HEK293 (cell line): Measurements from ENCODE around the gene CDADC1.

Experiments used
- CTCF ChIA-PET: fragments of 350-600 bp; formaldehyde crosslinking; extraction: SDS; loops from one replicate; lab custom pipeline; 2021; ENCODE audit warnings: antibody characterized with exemption; lab: Yijun Ruan, JAX
- POLR2A ChIA-PET: fragments of 300-600 bp; formaldehyde crosslinking; extraction: SDS; loops from one replicate; lab custom pipeline; 2020; ENCODE audit warnings: antibody characterized with exemption, inconsistent platforms; lab: Yijun Ruan, JAX
- H3K27ac ChIP-seq: fragments of 200-500 bp; sonication (Bioruptor generic); 2 replicates; pipeline ENCODE4 v1.5.1; 2014; ENCODE audit warnings: low read depth, low read length, control low read depth, inconsistent platforms; ENCODE audit errors: extremely low read depth
- H3K36me3 ChIP-seq, 2 experiments: fragments of 200-500 bp in 1 of 2; sonication (Bioruptor generic) in 1 of 2; 1 replicate in 1 of 2; 2 replicates in 1 of 2; pipeline ENCODE4 v1.5.1; 2014 to 2017; ENCODE audit warnings: inconsistent platforms in 2 of 2, low read length in 2 of 2; ENCODE audit not compliant: control insufficient read depth in 2 of 2, insufficient read depth in 1 of 2
- H3K4me1 ChIP-seq: fragments of 200-500 bp; sonication (Bioruptor generic); 2 replicates; pipeline ENCODE4 v1.5.1; 2014; ENCODE audit warnings: mild to moderate bottlenecking, low read length, inconsistent platforms; ENCODE audit not compliant: control insufficient read depth, insufficient read depth
- H3K4me3 ChIP-seq: 2 replicates; pipeline ENCODE4 v1.5.1; 2011; ENCODE audit warnings: low read depth, mild to moderate bottlenecking, control low read depth, low read length, moderate library complexity
- H3K9me3 ChIP-seq: fragments of 200-500 bp; sonication (Bioruptor generic); 2 replicates; pipeline ENCODE4 v1.5.1; 2014; ENCODE audit warnings: low read depth, low read length, inconsistent platforms; ENCODE audit not compliant: control insufficient read depth, insufficient read depth
- AEBP2 ChIP-seq: fragments of 450-650 bp; formaldehyde crosslinking; IDR thresholded peaks from 2 replicates; pipeline ENCODE4 v1.5.1; 2016; ENCODE audit warnings: missing biosample characterization, missing genetic modification characterization, borderline replicate concordance
- GLI4 ChIP-seq: fragments of 450-650 bp; formaldehyde crosslinking; IDR thresholded peaks from 2 replicates; pipeline ENCODE4 v1.5.1; 2016; ENCODE audit warnings: missing biosample characterization, missing genetic modification characterization
- GLIS1 ChIP-seq: fragments of 450-650 bp; formaldehyde crosslinking; IDR thresholded peaks from 2 replicates; pipeline ENCODE4 v1.5.1; 2016; ENCODE audit warnings: missing biosample characterization, missing genetic modification characterization
- GLIS2 ChIP-seq: fragments of 450-650 bp; formaldehyde crosslinking; IDR thresholded peaks from 2 replicates; pipeline ENCODE4 v1.5.1; 2016; ENCODE audit warnings: missing biosample characterization, missing genetic modification characterization
- OVOL3 ChIP-seq: fragments of 450-650 bp; formaldehyde crosslinking; IDR thresholded peaks from 2 replicates; pipeline ENCODE4 v1.5.1; 2016; ENCODE audit warnings: missing biosample characterization, missing genetic modification characterization
- TSHZ1 ChIP-seq: fragments of 450-650 bp; formaldehyde crosslinking; IDR thresholded peaks from 2 replicates; pipeline ENCODE4 v1.5.1; 2016; ENCODE audit warnings: missing biosample characterization, missing genetic modification characterization, borderline replicate concordance
- WT1 ChIP-seq: fragments of 450-650 bp; formaldehyde crosslinking; IDR thresholded peaks from 2 replicates; pipeline ENCODE4 v1.5.1; 2016; ENCODE audit warnings: missing biosample characterization, missing genetic modification characterization
- YY1 ChIP-seq: fragments of 450-650 bp; formaldehyde crosslinking; IDR thresholded peaks from 2 replicates; pipeline ENCODE4 v1.5.1; 2018; ENCODE audit warnings: missing biosample characterization, missing genetic modification characterization
- ZBTB1 ChIP-seq: fragments of 450-650 bp; formaldehyde crosslinking; IDR thresholded peaks from 2 replicates; pipeline ENCODE4 v1.5.1; 2016; ENCODE audit warnings: missing biosample characterization, missing genetic modification characterization
- ZBTB17 ChIP-seq: fragments of 450-650 bp; formaldehyde crosslinking; IDR thresholded peaks from 2 replicates; pipeline ENCODE4 v1.5.1; 2016; ENCODE audit warnings: missing biosample characterization, missing genetic modification characterization
- ZFP69B ChIP-seq: fragments of 450-650 bp; formaldehyde crosslinking; IDR thresholded peaks from 2 replicates; pipeline ENCODE4 v1.5.1; 2016; ENCODE audit warnings: missing biosample characterization, missing genetic modification characterization
- ZIC2 ChIP-seq: fragments of 450-650 bp; formaldehyde crosslinking; IDR thresholded peaks from 2 replicates; pipeline ENCODE4 v1.5.1; 2016; ENCODE audit warnings: missing biosample characterization, missing genetic modification characterization
- ZNF23 ChIP-seq: fragments of 450-650 bp; formaldehyde crosslinking; IDR thresholded peaks from 2 replicates; pipeline ENCODE4 v1.5.1; 2016; ENCODE audit warnings: missing biosample characterization, missing genetic modification characterization, borderline replicate concordance
- ZNF266 ChIP-seq: fragments of 450-650 bp; formaldehyde crosslinking; IDR thresholded peaks from 2 replicates; pipeline ENCODE4 v1.5.1; 2016; ENCODE audit warnings: missing biosample characterization, missing genetic modification characterization, low read depth
- ZNF398 ChIP-seq: fragments of 450-650 bp; formaldehyde crosslinking; IDR thresholded peaks from 2 replicates; pipeline ENCODE4 v1.5.1; 2017; ENCODE audit warnings: missing biosample characterization, missing genetic modification characterization
- ZNF416 ChIP-seq: fragments of 450-650 bp; formaldehyde crosslinking; IDR thresholded peaks from 2 replicates; pipeline ENCODE4 v1.5.1; 2016; ENCODE audit warnings: missing biosample characterization, missing genetic modification characterization
- ZNF423 ChIP-seq: fragments of 450-650 bp; formaldehyde crosslinking; IDR thresholded peaks from 2 replicates; pipeline ENCODE4 v1.5.1; 2016; ENCODE audit warnings: missing biosample characterization, missing genetic modification characterization
- ZNF521 ChIP-seq: fragments of 450-650 bp; formaldehyde crosslinking; IDR thresholded peaks from 2 replicates; pipeline ENCODE4 v1.5.1; 2017; ENCODE audit warnings: missing biosample characterization, mild to moderate bottlenecking, missing genetic modification characterization
- ZNF544 ChIP-seq: fragments of 450-650 bp; formaldehyde crosslinking; IDR thresholded peaks from 2 replicates; pipeline ENCODE4 v1.5.0; 2017; ENCODE audit warnings: missing biosample characterization, missing genetic modification characterization
- ZNF560 ChIP-seq: fragments of 450-650 bp; formaldehyde crosslinking; IDR thresholded peaks from 2 replicates; pipeline ENCODE4 v1.5.1; 2017; ENCODE audit warnings: missing biosample characterization, missing genetic modification characterization, borderline replicate concordance
- ZNF623 ChIP-seq: fragments of 450-650 bp; formaldehyde crosslinking; IDR thresholded peaks from 2 replicates; pipeline ENCODE4 v1.5.1; 2016; ENCODE audit warnings: missing biosample characterization, missing genetic modification characterization
- ZNF654 ChIP-seq: fragments of 450-650 bp; formaldehyde crosslinking; IDR thresholded peaks from 2 replicates; pipeline ENCODE4 v1.5.1; 2016; ENCODE audit warnings: low read depth, missing biosample characterization, missing genetic modification characterization
- ZNF660 ChIP-seq: fragments of 450-650 bp; IDR thresholded peaks from 2 replicates; pipeline ENCODE4 v1.5.1; 2018; ENCODE audit warnings: missing biosample characterization, mild to moderate bottlenecking, missing genetic modification characterization
- ZNF701 ChIP-seq: fragments of 450-650 bp; formaldehyde crosslinking; IDR thresholded peaks from 2 replicates; pipeline ENCODE4 v1.5.1; 2016; ENCODE audit warnings: missing biosample characterization, missing genetic modification characterization
- ZNF707 ChIP-seq: fragments of 450-650 bp; formaldehyde crosslinking; IDR thresholded peaks from 2 replicates; pipeline ENCODE4 v1.5.1; 2016; ENCODE audit warnings: missing biosample characterization, missing genetic modification characterization
- ZNF777 ChIP-seq: fragments of 450-650 bp; formaldehyde crosslinking; IDR thresholded peaks from 2 replicates; pipeline ENCODE4 v1.5.1; 2017; ENCODE audit warnings: missing biosample characterization, missing genetic modification characterization, borderline replicate concordance
- ZNF785 ChIP-seq: fragments of 450-650 bp; formaldehyde crosslinking; IDR thresholded peaks from 2 replicates; pipeline ENCODE4 v1.5.1; 2016; ENCODE audit warnings: missing biosample characterization, missing genetic modification characterization
- ZSCAN16 ChIP-seq: fragments of 450-650 bp; formaldehyde crosslinking; IDR thresholded peaks from 2 replicates; pipeline ENCODE4 v1.5.1; 2016; ENCODE audit warnings: missing biosample characterization, missing genetic modification characterization
- ZSCAN5A ChIP-seq: fragments of 450-650 bp; formaldehyde crosslinking; IDR thresholded peaks from 2 replicates; pipeline ENCODE4 v1.5.1; 2016; ENCODE audit warnings: missing biosample characterization, missing genetic modification characterization
- TF ChIP-seq, protein P1 (sequence below): fragments of 450-650 bp; formaldehyde crosslinking; IDR thresholded peaks from 2 replicates; pipeline ENCODE4; 2016; ENCODE audit warnings: missing biosample characterization, missing genetic modification characterization

The CDADC1 gene

GRCh38 chr13:49298416-49298815, 50.7 kb downstream of the CDADC1 start:
- POLR2A ChIA-PET: no interaction called here

GRCh38 chr13:49298903-49299605, 51.3 kb downstream of the CDADC1 start:
- Histone ChIP-seq H3K27ac (no peak overlapping the region), H3K4me3 (no peak overlapping the region), H3K4me1 (no peaks in the 10 kb centered on the region), H3K36me3 (no peaks in the 10 kb centered on the region), H3K9me3 (no peaks in the 10 kb centered on the region)
- CTCF ChIA-PET: interaction anchor here (0.6 to 1.2 kb wide), 5 partner anchors 15 to 400 kb away, joined by 3 to 4 read pairs (median 3); no protein-coding TSS in a partner anchor
- POLR2A ChIA-PET: no interaction called here
- TF ChIP-seq ZBTB1: no peak
- no peak for TF ChIP-seq ZNF23
- TF ChIP-seq ZNF544 (tag by site-specific recombination): no peak
- no peak for TF ChIP-seq ZNF623 (tag by site-specific recombination)
- no peak for TF ChIP-seq ZNF707 (tag by site-specific recombination)
- no peak for TF ChIP-seq YY1 (tag by site-specific recombination)
- TF ChIP-seq ZSCAN5A (tag by site-specific recombination): no peak
- no peak for TF ChIP-seq WT1 (tag by site-specific recombination)
- TF ChIP-seq GLIS2 (tag by site-specific recombination): no peak
- TF ChIP-seq ZNF785 (tag by site-specific recombination): no peak
- no peak for TF ChIP-seq ZFP69B (tag by site-specific recombination)
- no peak for TF ChIP-seq ZIC2 (tag by site-specific recombination)
- TF ChIP-seq OVOL3 (tag by site-specific recombination): no peak
- TF ChIP-seq ZNF416 (tag by site-specific recombination): no peak
- TF ChIP-seq, protein P1, sequence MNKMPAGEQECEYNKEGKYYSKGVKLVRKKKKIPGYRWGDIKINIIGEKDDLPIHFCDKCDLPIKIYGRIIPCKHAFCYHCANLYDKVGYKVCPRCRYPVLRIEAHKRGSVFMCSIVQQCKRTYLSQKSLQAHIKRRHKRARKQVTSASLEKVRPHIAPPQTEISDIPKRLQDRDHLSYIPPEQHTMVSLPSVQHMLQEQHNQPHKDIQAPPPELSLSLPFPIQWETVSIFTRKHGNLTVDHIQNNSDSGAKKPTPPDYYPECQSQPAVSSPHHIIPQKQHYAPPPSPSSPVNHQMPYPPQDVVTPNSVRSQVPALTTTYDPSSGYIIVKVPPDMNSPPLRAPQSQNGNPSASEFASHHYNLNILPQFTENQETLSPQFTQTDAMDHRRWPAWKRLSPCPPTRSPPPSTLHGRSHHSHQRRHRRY (tag by site-specific recombination): no peak
- no peak for TF ChIP-seq TSHZ1 (tag by site-specific recombination)

More at GRCh38 chr13:49298416-49298815, 50.7 kb downstream of the CDADC1 start:
- no peaks in the 10 kb centered on the region for H3K36me3 ChIP-seq
- no peak overlapping the region for H3K27ac ChIP-seq
- no peak overlapping the region for H3K4me3 ChIP-seq
- TF ChIP-seq ZSCAN16 (tag by site-specific recombination) (no peak), GLIS1 (tag by site-specific recombination) (no peak), ZNF660 (tag by site-specific recombination) (no peak), GLI4 (tag by site-specific recombination) (no peak), ZNF398 (no peak), GLIS2 (tag by site-specific recombination) (no peak), ZNF701 (tag by site-specific recombination) (no peak), ZBTB17 (tag by site-specific recombination) (no peak), ZNF654 (no peak), AEBP2 (tag by site-specific recombination) (no peak), ZNF266 (tag by site-specific recombination) (no peak), ZNF560 (tag by site-specific recombination) (no peak), ZNF521 (tag by site-specific recombination) (no peak), ZNF423 (tag by site-specific recombination) (no peak), ZNF777 (tag by site-specific recombination) (no peak)
- H3K9me3 ChIP-seq: no peaks in the 10 kb centered on the region
- CTCF ChIA-PET: interaction anchor here (0.6 to 1.2 kb wide), 5 partner anchors 15 to 399 kb away, joined by 3 to 4 read pairs (median 3); no protein-coding TSS in a partner anchor
- H3K4me1 ChIP-seq: no peaks in the 10 kb centered on the region
